GM10248 (cell line): ENCODE measurements around the gene THBS4.

Experiments
- CTCF ChIA-PET: fragments of 300-600 bp; sonication (Branson Sonifier 250); formaldehyde crosslinking; extraction: SDS; loops from one replicate; lab custom pipeline; 2021; ENCODE audit warnings: antibody characterized with exemption; lab: Yijun Ruan, JAX
- POLR2A ChIA-PET: fragments of 350-650 bp; sonication (Branson Sonifier 250); formaldehyde crosslinking; extraction: SDS; loops from one replicate; lab custom pipeline; 2020; ENCODE audit warnings: antibody characterized with exemption; lab: Yijun Ruan, JAX
- DNase-seq: peaks from one replicate; pipeline ENCODE4 v3.0.0; 2012; ENCODE audit errors: extremely low spot score
- CTCF ChIP-seq: IDR thresholded peaks from 2 replicates; pipeline ENCODE4 v1.5.1; 2012; ENCODE audit warnings: mild to moderate bottlenecking, low read depth; ENCODE audit errors: extremely low read depth, missing control alignments, control extremely low read depth

THBS4 gene

GRCh38 chr5:80031109-80031508 lies 4.0 kb upstream of the THBS4 start:
- DNase-seq, result no peak
- ChIA-PET POLR2A (no interaction called here), CTCF (interaction anchor here (2.2 kb wide), 1 partner anchor 11 kb away, joined by 7 read pairs; no protein-coding TSS in a partner anchor)
- no peak for TF ChIP-seq CTCF

- DNase-seq, result no peak
- CTCF ChIA-PET, result interaction anchor here (1.4 kb wide), 1 partner anchor 10 kb away, joined by 5 read pairs; no protein-coding TSS in a partner anchor
- POLR2A ChIA-PET, result no interaction called here
- no peak for TF ChIP-seq CTCF
Observed at GRCh38 chr5:80033513-80033912, 1.6 kb upstream of the THBS4 start.

- CTCF ChIA-PET, result interaction anchor here (0.8 to 1.4 kb wide), 2 partner anchors 9 to 447 kb away, joined by 3 to 5 read pairs; no protein-coding TSS in a partner anchor
- no peak for DNase-seq
- POLR2A ChIA-PET, result no interaction called here
- no peak for TF ChIP-seq CTCF
Observed at GRCh38 chr5:80034559-80034958, 589 bp upstream of the THBS4 start.

GRCh38 chr5:80035839-80036238 lies 691 bp downstream of the THBS4 start:
- no peak for DNase-seq
- CTCF ChIA-PET, result no interaction called here
- no peak for TF ChIP-seq CTCF
- POLR2A ChIA-PET, result no interaction called here

GRCh38 chr5:80036615-80037014 lies 1.5 kb downstream of the THBS4 start:
- TF ChIP-seq CTCF, result no peak
- POLR2A ChIA-PET, result interaction anchor here (0.7 kb wide), 1 partner anchor 8 kb away, joined by 4 read pairs; no protein-coding TSS in a partner anchor
- DNase-seq, result no peak

GRCh38 chr5:80037366-80037765 lies 2.2 kb downstream of the THBS4 start:
- TF ChIP-seq CTCF, result no peak
- ChIA-PET CTCF (interaction anchor here (1.1 to 1.3 kb wide), 3 partner anchors 9 to 46 kb away, joined by 3 read pairs; no protein-coding TSS in a partner anchor), POLR2A (interaction anchor here (0.7 kb wide), 1 partner anchor 8 kb away, joined by 4 read pairs; no protein-coding TSS in a partner anchor)
- no peak for DNase-seq

More at GRCh38 chr5:80036615-80037014, 1.5 kb downstream of the THBS4 start:
- CTCF ChIA-PET, result interaction anchor here (1.3 kb wide), 1 partner anchor 10 kb away, joined by 3 read pairs; no protein-coding TSS in a partner anchor
